ENCODE data around the gene SNTG2.

GRCh38 chr2:1154710-1155594, 204.3 kb downstream of the SNTG2 start:
- TF ChIP-seq, protein P1, sequence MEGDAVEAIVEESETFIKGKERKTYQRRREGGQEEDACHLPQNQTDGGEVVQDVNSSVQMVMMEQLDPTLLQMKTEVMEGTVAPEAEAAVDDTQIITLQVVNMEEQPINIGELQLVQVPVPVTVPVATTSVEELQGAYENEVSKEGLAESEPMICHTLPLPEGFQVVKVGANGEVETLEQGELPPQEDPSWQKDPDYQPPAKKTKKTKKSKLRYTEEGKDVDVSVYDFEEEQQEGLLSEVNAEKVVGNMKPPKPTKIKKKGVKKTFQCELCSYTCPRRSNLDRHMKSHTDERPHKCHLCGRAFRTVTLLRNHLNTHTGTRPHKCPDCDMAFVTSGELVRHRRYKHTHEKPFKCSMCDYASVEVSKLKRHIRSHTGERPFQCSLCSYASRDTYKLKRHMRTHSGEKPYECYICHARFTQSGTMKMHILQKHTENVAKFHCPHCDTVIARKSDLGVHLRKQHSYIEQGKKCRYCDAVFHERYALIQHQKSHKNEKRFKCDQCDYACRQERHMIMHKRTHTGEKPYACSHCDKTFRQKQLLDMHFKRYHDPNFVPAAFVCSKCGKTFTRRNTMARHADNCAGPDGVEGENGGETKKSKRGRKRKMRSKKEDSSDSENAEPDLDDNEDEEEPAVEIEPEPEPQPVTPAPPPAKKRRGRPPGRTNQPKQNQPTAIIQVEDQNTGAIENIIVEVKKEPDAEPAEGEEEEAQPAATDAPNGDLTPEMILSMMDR (IDR thresholded peaks at IDR 0.05), result no peak
- no peak for TF ChIP-seq POLR2A (IDR thresholded peaks at IDR 0.05)

All from heart left ventricle (tissue), 13 donors.